HCT116 (cell line): Measurements from ENCODE around the gene NOXO1. TPM values are rescaled to one million over a fixed set of nuclear protein-coding genes. Genes with fewer than 3 reads are reported as not detected.

Experiments used
- ATAC-seq: fragments of 200-7000 bp; cut with Tn5 transposase; 2 replicates; pipeline ENCODE4 v1.9.1; 2020; ENCODE audit warnings: mild to moderate bottlenecking, moderate library complexity
- BruUV-seq: library from RNA; stranded (reverse); fragments of 400-500 nt; replicated peaks from 2 replicates; lab custom pipeline; 2021; lab: Mats Ljungman, UMichigan
- CTCF ChIA-PET: fragments of 300-600 bp; sonication (Branson Sonifier 250); formaldehyde crosslinking; loops from one replicate; lab custom pipeline; 2021; ENCODE audit warnings: antibody characterized with exemption; lab: Charles Lee
- POLR2A ChIA-PET: fragments of 300-600, 350-600 bp; sonication (Branson Sonifier 250); formaldehyde crosslinking; loops from one replicate; lab custom pipeline; 2021; ENCODE audit warnings: antibody characterized with exemption; lab: Charles Lee
- RAD21 ChIA-PET, 2 experiments: fragments of 300-600 bp; sonication (Branson Sonifier 250); formaldehyde crosslinking; loops; one replicate each; lab custom pipeline; 2023; ENCODE audit warnings: low total read pairs in 2 of 2; ENCODE audit not compliant: uncharacterized antibody in 2 of 2, unreplicated experiment in 2 of 2, low non-redundant PET in 1 of 2; lab: Charles Lee
- DNase-seq: peaks from one replicate; pipeline ENCODE4 v3.0.0-alpha.2; 2010; ENCODE audit warnings: low read depth, low spot score
- H2AFZ ChIP-seq: fragments of 200-600 bp; shearing (Covaris generic), sonication (generic); 2 replicates; pipeline ENCODE4 v1.6.1; 2017; ENCODE audit warnings: low read depth, mixed run types, mixed read lengths, antibody characterized with exemption, low read length; ENCODE audit not compliant: poor library complexity, severe bottlenecking
- H3K27ac ChIP-seq: 2 replicates; pipeline ENCODE4 v1.5.1; 2012; ENCODE audit warnings: low read depth, low read length
- H3K27me3 ChIP-seq: fragments of 200-600 bp; sonication (generic); 2 replicates; pipeline ENCODE4 v1.6.1; 2016; ENCODE audit warnings: mixed run types, low read length, mixed read lengths; ENCODE audit not compliant: insufficient read depth
- H3K36me3 ChIP-seq, 2 experiments: fragments of 200-500 bp in 1 of 2; fragments of 200-600 bp in 1 of 2; sonication (Bioruptor generic) in 1 of 2; sonication (generic) in 1 of 2; 2 replicates each; pipeline versions ENCODE4 v1.5.1 to v1.6.1; 2014 to 2016; ENCODE audit warnings: low read length in 2 of 2, inconsistent platforms in 1 of 2, mixed read lengths in 1 of 2, mixed run types in 1 of 2; ENCODE audit not compliant: insufficient read depth in 2 of 2, control insufficient read depth in 1 of 2
- H3K4me1 ChIP-seq, 2 experiments: fragments of 200-600 bp in 1 of 2; sonication (generic) in 1 of 2; 2 replicates each; pipeline versions ENCODE4 v1.5.1 to v1.6.1; 2012 to 2017; ENCODE audit warnings: low read length in 2 of 2, inconsistent platforms in 1 of 2, mild to moderate bottlenecking in 1 of 2, mixed read lengths in 1 of 2, mixed run types in 1 of 2, moderate library complexity in 1 of 2; ENCODE audit not compliant: insufficient read depth in 2 of 2, control insufficient read depth in 1 of 2
- H3K4me2 ChIP-seq: fragments of 200-600 bp; sonication (generic); 2 replicates; pipeline ENCODE4 v1.6.1; 2017; ENCODE audit warnings: mixed run types, low read length, mixed read lengths
- H3K4me3 ChIP-seq, 2 experiments: fragments of 200-600 bp in 1 of 2; sonication (generic) in 1 of 2; replicated peaks in 1 of 2; 2 replicates each; pipeline ENCODE4 v1.5.1; 2011 to 2016; ENCODE audit warnings: low read length in 2 of 2, control low read depth in 1 of 2, low read depth in 1 of 2, mild to moderate bottlenecking in 1 of 2, mixed read lengths in 1 of 2, mixed run types in 1 of 2
- H3K79me2 ChIP-seq: fragments of 200-600 bp; sonication (generic); 2 replicates; pipeline ENCODE4 v1.6.1; 2017; ENCODE audit warnings: mild to moderate bottlenecking, mixed run types, low read length, moderate library complexity, mixed read lengths; ENCODE audit not compliant: insufficient read depth
- H3K9ac ChIP-seq: fragments of 200-600 bp; sonication (generic); 2 replicates; pipeline ENCODE4 v1.6.1; 2016; ENCODE audit warnings: low read length, mixed read lengths
- H3K9me2 ChIP-seq: fragments of 200-600 bp; sonication (generic), shearing (Covaris generic); 2 replicates; pipeline ENCODE4 v1.6.1; 2017; ENCODE audit warnings: mixed run types, mild to moderate bottlenecking, moderate library complexity; ENCODE audit not compliant: insufficient read depth
- H3K9me3 ChIP-seq, 2 experiments: fragments of 200-500 bp in 1 of 2; fragments of 200-600 bp in 1 of 2; sonication (Bioruptor generic) in 1 of 2; sonication (generic) in 1 of 2; 2 replicates each; pipeline ENCODE4 v1.6.1; 2014 to 2017; ENCODE audit warnings: low read length in 2 of 2, mixed read lengths in 2 of 2, inconsistent platforms in 1 of 2, low read depth in 1 of 2, mild to moderate bottlenecking in 1 of 2, mixed run types in 1 of 2, moderate library complexity in 1 of 2; ENCODE audit not compliant: control insufficient read depth in 1 of 2, insufficient read depth in 1 of 2
- H4K20me1 ChIP-seq: fragments of 200-600 bp; sonication (generic), shearing (Covaris generic); 2 replicates; pipeline ENCODE4 v1.6.1; 2017; ENCODE audit warnings: mixed run types, mild to moderate bottlenecking, moderate library complexity; ENCODE audit not compliant: insufficient read depth
- CBX3 ChIP-seq: IDR thresholded peaks from 2 replicates; pipeline ENCODE4 v1.6.1; 2012; ENCODE audit warnings: low read depth
- CEBPB ChIP-seq: IDR thresholded peaks from 2 replicates; pipeline ENCODE4 v1.6.1; 2012; ENCODE audit warnings: low read depth
- ELF1 ChIP-seq: IDR thresholded peaks from 2 replicates; pipeline ENCODE4 v1.6.1; 2012; ENCODE audit warnings: low read depth, borderline replicate concordance
- EZH2 ChIP-seq: fragments of 200-600 bp; sonication (generic); IDR thresholded peaks from 2 replicates; pipeline ENCODE4 v1.6.1; 2017; ENCODE audit warnings: antibody characterized with exemption, mixed run types
- EZH2phosphoT487 ChIP-seq: fragments of 200-600 bp; IDR thresholded peaks from 2 replicates; pipeline ENCODE4 v1.6.1; 2018; ENCODE audit warnings: antibody characterized with exemption, borderline replicate concordance
- JUND ChIP-seq: IDR thresholded peaks from 2 replicates; pipeline ENCODE4 v1.6.1; 2012
- POLR2A ChIP-seq: IDR thresholded peaks from 2 replicates; pipeline ENCODE4 v1.7.0; 2011; ENCODE audit warnings: borderline replicate concordance; ENCODE audit not compliant: insufficient read depth, insufficient read length; ENCODE audit errors: extremely low read depth
- POLR2AphosphoS5 ChIP-seq: IDR thresholded peaks from 2 replicates; pipeline ENCODE4 v1.6.1; 2011; ENCODE audit warnings: mild to moderate bottlenecking, low read depth, low read length, moderate library complexity
- SIN3A ChIP-seq: IDR thresholded peaks from 2 replicates; pipeline ENCODE4 v1.6.1; 2012; ENCODE audit warnings: low read depth
- SP1 ChIP-seq: IDR thresholded peaks from 2 replicates; pipeline ENCODE4 v1.6.1; 2012; ENCODE audit warnings: low read depth
- SRF ChIP-seq: IDR thresholded peaks from 2 replicates; pipeline ENCODE4 v1.6.1; 2012; ENCODE audit warnings: low read depth
- TCF7L2 ChIP-seq: IDR thresholded peaks from 2 replicates; pipeline ENCODE4 v1.7.0; 2011; ENCODE audit warnings: borderline replicate concordance, inconsistent platforms; ENCODE audit not compliant: insufficient read depth, insufficient read length; ENCODE audit errors: extremely low read depth
- YY1 ChIP-seq: IDR thresholded peaks from 2 replicates; pipeline ENCODE4 v1.6.1; 2011; ENCODE audit warnings: low read length, low read depth, moderate library complexity, mild to moderate bottlenecking; ENCODE audit not compliant: insufficient replicate concordance; ENCODE audit errors: extremely low read depth
- ZFX ChIP-seq: fragments of 450-650 bp; IDR thresholded peaks from 2 replicates; pipeline ENCODE4 v1.6.1; 2017
- ZNF274 ChIP-seq: fragments of 200-500 bp; sonication (Bioruptor generic); IDR thresholded peaks from 2 replicates; pipeline ENCODE4 v1.6.1; 2014; ENCODE audit warnings: mild to moderate bottlenecking, low read depth, low read length, inconsistent platforms
- intact Hi-C: fragments of 100-400 bp; cut with micrococcal nuclease; formaldehyde crosslinking; loops from 2 replicates; pipeline ENCODE4 v1.10.0; 2022
- total RNA-seq: library from RNA; stranded (reverse); gene quantifications from one replicate; pipeline ENCODE4 v1.2.1, GENCODE V29; 2021; ENCODE audit not compliant: unreplicated experiment
- TF ChIP-seq, protein P1 (sequence below): IDR thresholded peaks from 2 replicates; pipeline ENCODE4 v1.6.1; 2012
- TF ChIP-seq, protein P2 (sequence below): IDR thresholded peaks from 2 replicates; pipeline ENCODE4 v1.6.1; 2011; ENCODE audit warnings: mild to moderate bottlenecking, low read length, moderate library complexity; ENCODE audit not compliant: insufficient replicate concordance; ENCODE audit errors: extremely low read depth
- TF ChIP-seq, protein P3 (sequence below), 3 experiments: fragments of 200-600 bp in 1 of 3; sonication (generic) in 1 of 3; IDR thresholded peaks in 2 of 3; conservative IDR thresholded peaks in 1 of 3; 2 replicates each; pipeline ENCODE4 v1.5.1; 2012 to 2017; ENCODE audit warnings: low read depth in 2 of 3, low read length in 2 of 3, antibody characterized with exemption in 1 of 3, borderline replicate concordance in 1 of 3, control low read depth in 1 of 3, mild to moderate bottlenecking in 1 of 3, mixed read lengths in 1 of 3, mixed run types in 1 of 3, moderate library complexity in 1 of 3; ENCODE audit not compliant: insufficient read depth in 1 of 3

NOXO1 gene
- total RNA-seq, 1 experiment from 2014 or later = 10.0 TPM

DNA sequence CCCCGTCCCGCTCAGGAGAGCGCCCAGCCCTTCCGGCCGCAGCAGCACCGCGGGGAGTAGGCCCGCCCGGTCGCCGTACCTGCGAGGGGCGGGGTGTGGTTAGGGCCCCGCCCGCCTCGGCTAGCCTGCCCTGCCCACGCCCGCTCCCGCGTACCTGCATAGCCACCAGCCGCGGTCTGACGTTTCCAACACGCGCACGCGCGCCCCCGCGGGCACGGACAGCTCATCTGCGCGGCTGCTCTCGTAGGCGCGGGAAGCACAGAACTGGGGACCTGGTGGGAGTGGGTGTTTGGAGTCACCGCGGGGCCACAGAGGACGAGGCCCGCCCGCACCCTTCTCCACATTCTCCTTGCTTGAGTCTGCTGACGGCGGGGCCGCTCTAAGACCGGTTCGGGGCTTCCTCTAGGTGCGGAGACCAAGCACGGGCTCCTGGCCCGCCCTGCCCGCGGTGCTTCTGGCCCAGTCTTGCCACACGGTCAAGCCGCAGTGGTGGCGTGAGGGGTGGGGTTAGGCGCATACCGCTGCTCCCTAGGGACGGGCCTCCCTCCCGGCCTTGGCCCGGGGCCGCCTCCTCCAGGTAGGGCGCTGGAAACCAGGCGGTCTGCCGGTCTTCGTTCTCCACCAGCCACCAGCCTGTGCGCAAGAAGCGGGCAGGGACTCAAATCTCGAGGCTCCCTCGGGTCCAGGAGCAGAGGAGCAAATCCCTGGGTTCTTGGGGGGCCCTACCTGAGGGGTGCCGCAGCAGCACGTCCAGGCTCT, 1.8 kb downstream of the NOXO1 start:
- H3K9ac ChIP-seq = peak overlapping the region; percentile 84
- intact Hi-C loops = no loop called here
- RAD21 ChIA-PET = no interaction called here

More for the DNA sequence above, 1.8 kb downstream of the NOXO1 start:
- ChIA-PET CTCF (interaction anchor here (1.0 to 1.7 kb wide), 2 partner anchors 15 to 161 kb away, joined by 3 to 8 read pairs; partner anchors contain the start of gene RPS2), POLR2A (interaction anchor here (1.5 to 12.5 kb wide), 4 partner anchors 9 to 176 kb away, joined by 5 to 104 read pairs (median 10); partner anchors contain the start of genes NDUFB10, RNF151, RPS2 and TRAF7)
- peak overlapping the region; percentile 88 for H3K27ac ChIP-seq
- no peak overlapping the region for H2AFZ ChIP-seq
- H3K9me2 ChIP-seq = no peaks in the 10 kb centered on the region
- peak overlapping the region; percentile 97 for H3K4me2 ChIP-seq
- peak overlapping the region; percentile 60 to 65 for H3K4me3 ChIP-seq
- no peaks in the 10 kb centered on the region for H3K9me3 ChIP-seq
- BruUV-seq = TSS peak; percentile 60
- no peak for DNase-seq
- no peaks in the 10 kb centered on the region for H4K20me1 ChIP-seq
- TF ChIP-seq, protein P1, sequence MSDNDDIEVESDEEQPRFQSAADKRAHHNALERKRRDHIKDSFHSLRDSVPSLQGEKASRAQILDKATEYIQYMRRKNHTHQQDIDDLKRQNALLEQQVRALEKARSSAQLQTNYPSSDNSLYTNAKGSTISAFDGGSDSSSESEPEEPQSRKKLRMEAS = no peak
- TF ChIP-seq ZNF274 = no peak
- TF ChIP-seq ZFX = peak; percentile 48; the same call in 1 of the 2 replicates
- TF ChIP-seq JUND = no peak
- TF ChIP-seq YY1 = peak; percentile 26
- peak; percentile 91 for TF ChIP-seq POLR2AphosphoS5
- no peak for TF ChIP-seq EZH2
- TF ChIP-seq CBX3 = no peak
- no peak for TF ChIP-seq SP1
- TF ChIP-seq TCF7L2 = no peak
- TF ChIP-seq, protein P2, sequence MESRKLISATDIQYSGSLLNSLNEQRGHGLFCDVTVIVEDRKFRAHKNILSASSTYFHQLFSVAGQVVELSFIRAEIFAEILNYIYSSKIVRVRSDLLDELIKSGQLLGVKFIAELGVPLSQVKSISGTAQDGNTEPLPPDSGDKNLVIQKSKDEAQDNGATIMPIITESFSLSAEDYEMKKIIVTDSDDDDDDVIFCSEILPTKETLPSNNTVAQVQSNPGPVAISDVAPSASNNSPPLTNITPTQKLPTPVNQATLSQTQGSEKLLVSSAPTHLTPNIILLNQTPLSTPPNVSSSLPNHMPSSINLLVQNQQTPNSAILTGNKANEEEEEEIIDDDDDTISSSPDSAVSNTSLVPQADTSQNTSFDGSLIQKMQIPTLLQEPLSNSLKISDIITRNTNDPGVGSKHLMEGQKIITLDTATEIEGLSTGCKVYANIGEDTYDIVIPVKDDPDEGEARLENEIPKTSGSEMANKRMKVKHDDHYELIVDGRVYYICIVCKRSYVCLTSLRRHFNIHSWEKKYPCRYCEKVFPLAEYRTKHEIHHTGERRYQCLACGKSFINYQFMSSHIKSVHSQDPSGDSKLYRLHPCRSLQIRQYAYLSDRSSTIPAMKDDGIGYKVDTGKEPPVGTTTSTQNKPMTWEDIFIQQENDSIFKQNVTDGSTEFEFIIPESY = peak; percentile 50
- no peak for TF ChIP-seq CEBPB
- TF ChIP-seq POLR2A = peak; percentile 74
- TF ChIP-seq, protein P3, sequence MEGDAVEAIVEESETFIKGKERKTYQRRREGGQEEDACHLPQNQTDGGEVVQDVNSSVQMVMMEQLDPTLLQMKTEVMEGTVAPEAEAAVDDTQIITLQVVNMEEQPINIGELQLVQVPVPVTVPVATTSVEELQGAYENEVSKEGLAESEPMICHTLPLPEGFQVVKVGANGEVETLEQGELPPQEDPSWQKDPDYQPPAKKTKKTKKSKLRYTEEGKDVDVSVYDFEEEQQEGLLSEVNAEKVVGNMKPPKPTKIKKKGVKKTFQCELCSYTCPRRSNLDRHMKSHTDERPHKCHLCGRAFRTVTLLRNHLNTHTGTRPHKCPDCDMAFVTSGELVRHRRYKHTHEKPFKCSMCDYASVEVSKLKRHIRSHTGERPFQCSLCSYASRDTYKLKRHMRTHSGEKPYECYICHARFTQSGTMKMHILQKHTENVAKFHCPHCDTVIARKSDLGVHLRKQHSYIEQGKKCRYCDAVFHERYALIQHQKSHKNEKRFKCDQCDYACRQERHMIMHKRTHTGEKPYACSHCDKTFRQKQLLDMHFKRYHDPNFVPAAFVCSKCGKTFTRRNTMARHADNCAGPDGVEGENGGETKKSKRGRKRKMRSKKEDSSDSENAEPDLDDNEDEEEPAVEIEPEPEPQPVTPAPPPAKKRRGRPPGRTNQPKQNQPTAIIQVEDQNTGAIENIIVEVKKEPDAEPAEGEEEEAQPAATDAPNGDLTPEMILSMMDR (IDR thresholded peaks at IDR 0.05 in 2 of 3, conservative IDR thresholded peaks at IDR 0.05 in 1 of 3; ENCODE audit: borderline replicate concordance in 1 of 3, insufficient read depth in 1 of 3, low read depth in 2 of 3, low read length in 2 of 3) = no peak
- TF ChIP-seq SIN3A = no peak
- no peak for TF ChIP-seq EZH2phosphoT487
- no peak for TF ChIP-seq SRF
- no peak for TF ChIP-seq ELF1
- peak; percentile 65 for ATAC-seq
- peaks cover 0 to 34% of the 10 kb centered on the region in 2 experiments; a peak in 2 of 4 replicates for H3K36me3 ChIP-seq
- H3K4me1 ChIP-seq = peaks cover 40 to 65% of the 10 kb centered on the region in 2 experiments
- H3K79me2 ChIP-seq = peaks cover 8% of the 10 kb centered on the region
- no peaks in the 10 kb centered on the region for H3K27me3 ChIP-seq
